EH (cell line): ENCODE measurements around the gene TOR1AIP2.

Source experiments
- DNase-seq: peaks from one replicate; pipeline ENCODE4 v3.0.0-alpha.2; 2015; ENCODE audit warnings: low read depth

TOR1AIP2 gene

GRCh38 chr1:179877586-179878265 is at the start of gene TOR1AIP2:
Gene TOR1AIP2, minus strand, starts transcription at chr1:179877803. Its CDS starts 25,138 bp downstream, at chr1:179852665.
- DNase-seq: peak; percentile 84

GRCh38 chr1:179926850-179927205 is 49.2 kb upstream of the TOR1AIP2 start:
- DNase-seq: no peak

DNA sequence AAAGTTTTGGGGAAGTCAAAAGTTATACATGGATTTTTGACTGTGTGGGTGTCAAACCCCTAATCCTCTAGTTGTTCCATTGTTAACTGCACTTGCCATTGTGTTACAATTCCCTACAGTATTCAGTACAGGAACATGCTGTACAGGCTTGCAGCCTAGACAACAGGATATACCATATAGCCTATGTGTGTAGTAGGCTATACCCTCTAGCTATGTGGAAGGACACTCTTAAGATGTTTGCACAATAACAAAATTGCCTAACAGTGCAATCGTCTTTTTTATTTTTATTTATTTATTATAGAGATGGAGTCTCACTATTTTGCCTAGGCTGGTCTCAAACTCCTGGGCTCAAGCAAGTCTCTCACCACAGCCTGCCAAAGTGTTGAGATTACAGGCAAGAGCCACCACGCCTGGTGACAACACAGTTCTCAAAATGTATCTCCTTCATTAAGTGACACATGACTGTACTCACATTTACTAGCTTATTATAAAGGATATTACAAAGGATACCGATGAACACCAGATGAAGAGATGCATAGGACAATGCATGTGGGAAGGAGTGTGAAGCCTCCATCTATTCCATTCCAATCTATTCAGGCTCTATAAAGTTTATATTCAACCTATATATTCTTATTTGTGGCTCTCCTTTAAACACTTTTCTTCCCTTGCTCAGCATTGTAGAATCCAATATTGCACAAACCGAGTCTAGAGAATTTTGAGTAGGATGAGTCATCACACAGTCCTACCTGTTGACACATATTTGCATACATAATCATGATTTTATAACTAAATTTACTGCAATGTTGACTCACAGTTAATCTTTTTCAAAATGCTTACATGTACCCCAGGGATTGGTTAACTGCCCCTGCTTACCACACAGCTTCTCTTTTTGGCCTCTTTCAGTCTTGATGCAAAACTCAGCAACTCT is 48.6 kb upstream of the TOR1AIP2 start:
- DNase-seq: peak; percentile 51

DNA sequence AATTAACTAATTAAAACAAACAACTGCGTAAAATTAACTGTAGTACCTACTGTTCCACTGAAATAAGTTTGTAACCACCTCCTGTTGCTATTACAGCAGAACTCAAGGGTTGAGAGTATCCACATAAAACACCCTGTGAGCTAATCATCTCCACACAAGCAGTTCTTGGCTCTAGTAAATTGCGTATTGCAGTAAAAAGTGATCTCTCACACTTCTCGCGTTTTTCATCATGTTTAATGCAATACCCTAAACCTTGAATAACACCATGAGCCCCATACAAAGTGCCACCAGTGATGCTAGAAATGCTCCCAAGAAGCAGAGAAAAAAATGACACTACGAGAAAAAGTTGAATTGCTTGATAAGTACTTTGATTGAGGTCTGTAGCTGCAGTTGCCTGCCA is 47.7 kb upstream of the TOR1AIP2 start:
- no peak for DNase-seq

- DNase-seq: no peak
Observed at GRCh38 chr1:179924268-179924667, 46.7 kb upstream of the TOR1AIP2 start.

GRCh38 chr1:179923029-179923428 is 45.4 kb upstream of the TOR1AIP2 start:
- no peak for DNase-seq

- DNase-seq: no peak
Observed at GRCh38 chr1:179921981-179922872, 44.6 kb upstream of the TOR1AIP2 start.

- no peak for DNase-seq
Observed at GRCh38 chr1:179921472-179921871, 43.9 kb upstream of the TOR1AIP2 start.

DNA sequence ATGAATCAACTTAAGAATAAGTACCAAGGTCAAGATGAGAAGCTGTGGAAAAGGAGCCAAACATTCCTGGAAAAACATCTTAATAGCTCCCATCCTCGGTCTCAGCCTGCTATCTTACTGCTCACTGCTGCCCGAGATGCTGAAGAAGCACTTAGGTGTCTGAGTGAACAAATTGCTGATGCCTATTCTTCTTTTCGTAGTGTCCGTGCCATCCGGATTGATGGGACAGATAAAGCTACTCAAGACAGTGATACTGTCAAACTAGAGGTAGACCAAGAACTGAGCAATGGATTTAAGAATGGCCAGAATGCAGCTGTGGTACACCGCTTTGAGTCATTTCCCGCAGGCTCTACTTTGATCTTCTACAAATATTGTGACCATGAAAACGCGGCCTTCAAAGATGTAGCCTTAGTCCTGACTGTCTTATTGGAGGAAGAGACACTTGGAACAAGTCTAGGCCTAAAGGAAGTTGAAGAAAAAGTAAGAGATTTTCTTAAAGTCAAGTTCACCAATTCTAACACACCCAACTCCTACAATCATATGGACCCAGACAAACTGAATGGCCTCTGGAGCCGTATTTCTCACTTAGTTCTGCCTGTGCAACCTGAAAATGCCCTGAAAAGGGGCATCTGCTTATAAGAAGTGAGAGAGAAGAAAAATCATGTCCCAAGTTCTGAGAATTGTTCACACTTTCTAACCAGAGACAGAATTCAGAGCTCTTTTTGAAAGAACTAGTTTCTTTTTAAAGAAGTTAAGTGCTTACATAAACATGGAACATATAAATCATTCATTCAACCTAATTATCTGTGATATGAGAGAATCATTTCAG is 40.2 kb upstream of the TOR1AIP2 start:
- DNase-seq: peak; percentile 70

DNA sequence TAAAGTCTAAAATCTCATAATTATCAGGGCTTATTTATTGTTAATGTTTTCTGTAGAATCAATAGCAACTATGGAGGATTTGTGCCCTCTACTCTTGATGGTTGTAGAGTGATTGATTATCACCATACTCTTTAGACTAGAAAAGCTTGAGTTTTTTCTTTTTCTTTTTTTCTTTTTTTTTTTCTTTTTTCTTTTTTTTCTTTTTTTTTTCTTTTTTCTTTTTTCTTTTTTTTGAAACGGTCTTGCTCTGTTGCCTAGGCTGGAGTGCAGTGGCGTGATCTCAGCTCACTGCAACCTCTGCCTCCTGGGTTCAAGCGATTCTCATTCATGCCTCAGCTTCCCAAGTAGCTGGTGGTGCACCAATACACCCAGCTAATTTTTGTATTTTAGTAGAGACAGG is 34.2 kb upstream of the TOR1AIP2 start:
- DNase-seq: no peak

DNA sequence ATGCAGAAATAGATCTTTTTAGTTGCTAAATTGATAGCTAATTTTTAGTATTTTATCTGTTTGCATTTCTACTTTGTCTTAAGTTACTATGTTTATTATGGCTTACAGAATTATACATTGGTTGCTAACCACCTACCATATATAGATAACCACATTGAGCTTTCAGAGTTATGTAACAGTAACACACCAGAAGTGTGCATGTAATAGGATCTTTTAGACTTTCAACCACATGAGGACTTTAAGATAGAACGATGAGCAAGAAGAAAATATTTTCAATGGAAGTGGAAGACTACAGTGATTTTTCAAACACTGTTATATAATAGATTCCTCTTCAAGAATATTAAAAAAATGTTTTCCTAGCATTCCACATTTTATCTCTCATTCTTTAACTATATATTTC is 33.3 kb upstream of the TOR1AIP2 start:
- no peak for DNase-seq

GRCh38 chr1:179889589-179889988 is 12.0 kb upstream of the TOR1AIP2 start:
- no peak for DNase-seq

DNA sequence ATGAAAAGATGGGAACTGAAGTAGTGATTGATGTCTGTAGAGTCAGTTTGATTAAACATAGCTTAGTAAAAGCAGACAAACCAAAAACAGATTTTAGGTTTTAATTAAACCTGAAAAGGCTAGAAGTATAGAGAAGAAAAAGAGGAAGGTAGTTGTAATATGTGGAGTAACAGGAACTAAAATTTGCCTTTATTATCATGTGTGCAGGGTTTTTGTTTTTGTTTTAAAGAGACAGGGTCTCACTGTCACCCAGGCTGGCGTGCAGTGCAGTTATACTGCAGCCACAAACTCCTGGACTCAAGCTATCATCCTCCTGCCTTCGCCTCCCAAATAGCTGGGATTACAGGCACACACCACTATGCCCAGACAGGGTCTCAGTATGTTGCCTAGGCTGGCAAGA is 10.5 kb upstream of the TOR1AIP2 start:
- DNase-seq: no peak

- no peak for DNase-seq
Observed at GRCh38 chr1:179883745-179884138, 6.1 kb upstream of the TOR1AIP2 start.

DNA sequence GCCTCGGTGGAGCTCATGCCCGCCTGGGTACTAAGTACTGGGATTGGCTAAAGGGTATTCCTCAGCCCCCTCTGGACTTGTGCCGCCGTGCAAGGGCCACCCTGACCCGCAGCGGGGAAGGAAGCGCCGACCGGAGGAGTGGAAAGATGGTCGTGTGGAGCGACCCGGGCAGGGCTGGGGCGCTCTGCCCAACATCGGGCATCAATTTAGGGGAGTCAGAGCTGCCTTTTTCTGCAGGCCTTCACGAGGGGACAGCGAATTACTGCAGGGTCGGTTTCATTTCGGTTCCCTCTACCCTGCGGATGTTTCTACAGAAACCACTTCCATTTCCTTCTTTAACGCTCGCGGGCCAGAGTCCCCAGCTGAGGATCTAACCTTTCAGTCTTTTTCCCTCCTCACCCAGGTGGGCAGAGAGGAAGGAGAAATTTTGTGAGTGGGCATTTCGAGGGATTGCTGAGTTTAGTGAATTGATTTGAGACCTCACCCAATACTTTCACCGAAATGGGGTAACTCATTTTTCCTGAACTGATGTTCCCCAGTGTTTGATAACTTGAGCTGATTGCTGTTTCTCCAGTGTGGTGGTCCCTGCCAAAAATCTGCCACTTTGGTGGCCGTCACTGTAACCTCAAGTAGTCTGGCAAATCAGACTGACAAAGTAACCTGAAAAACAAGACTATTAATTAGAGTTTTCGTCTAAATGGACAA is 5.6 kb upstream of the TOR1AIP2 start:
- no peak for DNase-seq

DNA sequence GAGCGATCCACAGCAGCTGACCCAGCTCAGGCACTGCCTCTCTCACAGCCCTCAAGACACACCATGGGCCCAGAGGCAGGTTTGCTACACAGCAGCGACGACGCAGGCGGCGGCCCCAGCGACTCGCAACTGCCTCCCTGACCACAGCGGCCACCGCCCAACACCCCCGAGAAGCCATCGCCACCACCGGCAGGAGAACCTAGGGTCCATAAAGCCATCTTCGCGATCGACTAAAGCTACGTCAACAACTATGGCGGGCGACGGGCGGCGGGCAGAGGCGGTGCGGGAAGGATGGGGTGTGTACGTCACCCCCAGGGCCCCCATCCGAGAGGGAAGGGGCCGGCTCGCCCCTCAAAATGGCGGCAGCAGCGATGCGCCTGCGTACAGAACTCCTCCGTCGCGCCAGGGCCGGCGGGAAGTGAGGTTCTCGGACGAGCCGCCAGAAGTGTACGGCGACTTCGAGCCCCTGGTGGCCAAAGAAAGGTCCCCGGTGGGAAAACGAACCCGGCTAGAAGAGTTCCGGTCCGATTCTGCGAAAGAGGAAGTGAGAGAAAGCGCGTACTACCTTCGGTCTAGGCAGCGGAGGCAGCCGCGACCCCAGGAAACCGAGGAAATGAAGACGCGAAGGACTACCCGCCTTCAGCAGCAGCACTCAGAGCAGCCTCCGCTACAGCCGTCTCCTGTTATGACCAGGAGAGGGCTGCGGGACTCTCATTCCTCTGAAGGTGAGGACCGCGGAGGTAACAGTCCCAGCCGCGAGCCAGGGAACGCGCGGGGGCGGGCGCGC is 4.8 kb upstream of the TOR1AIP2 start, which contains the start of gene TOR1AIP1:
Gene TOR1AIP1, plus strand, starts transcription at position 33 of the 787 bp plus-strand sequence. Its CDS starts 218 bp downstream, at position 251.
- peak; percentile 98 for DNase-seq

- peak; percentile 96 for DNase-seq
Observed at GRCh38 chr1:179881642-179882252, 4.1 kb upstream of the TOR1AIP2 start.

DNA sequence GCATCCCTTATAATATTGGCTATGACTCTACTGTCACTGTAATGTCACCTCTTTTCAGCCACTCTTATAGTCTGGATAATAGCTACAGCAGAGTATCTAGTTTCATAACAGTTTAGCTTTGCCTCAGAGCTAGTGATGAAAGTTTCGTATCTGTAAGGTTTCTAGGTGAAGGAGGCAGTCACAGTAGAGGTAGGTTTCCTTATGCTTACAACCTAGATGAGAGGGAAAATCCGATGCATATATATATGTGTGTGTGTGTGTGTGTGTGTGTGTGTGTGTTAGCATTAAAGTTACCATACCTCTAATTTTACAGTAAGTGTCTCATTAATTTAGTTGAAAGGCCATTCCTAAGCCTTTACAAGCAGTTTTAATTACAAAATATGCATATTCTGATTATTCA is 2.2 kb upstream of the TOR1AIP2 start:
- no peak for DNase-seq

DNA sequence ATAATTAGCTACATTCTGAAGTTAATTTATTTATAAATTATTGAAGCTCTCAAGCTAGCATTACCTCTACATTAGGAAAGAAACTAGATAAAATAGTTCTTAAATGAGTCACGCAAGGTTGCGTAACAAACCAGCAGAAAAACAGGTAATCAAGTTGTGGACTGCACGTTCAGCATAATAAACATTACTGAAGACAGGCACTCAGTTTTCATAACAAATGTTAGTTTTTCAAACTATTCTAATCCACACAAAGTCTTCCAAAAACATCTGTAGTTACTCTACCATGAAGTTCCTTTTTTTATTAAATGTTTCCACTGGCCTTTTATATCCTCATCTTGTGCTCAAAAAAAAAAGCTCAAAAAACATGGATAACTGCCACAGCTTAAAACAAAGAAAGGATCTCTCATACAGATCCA is 1.3 kb downstream of the TOR1AIP2 start:
- peak; percentile 40 for DNase-seq
